H1 (cell line): ENCODE data around the gene HDAC10. TPM values are rescaled to one million over a fixed set of nuclear protein-coding genes. Genes with fewer than 3 reads are reported as not detected.
A peak's percentile ranks its signal among the peaks of the same experiment; 100 is the strongest.

Source experiments
- CTCF ChIA-PET: fragments of 300-600 bp; sonication (Branson Sonifier 250); formaldehyde crosslinking; loops from one replicate; lab custom pipeline; 2021; ENCODE audit not compliant: partially characterized antibody; lab: Charles Lee
- POLR2A ChIA-PET: fragments of 300-600 bp; sonication (Branson Sonifier 250); formaldehyde crosslinking; loops from one replicate; lab custom pipeline; 2021; ENCODE audit warnings: inconsistent platforms; ENCODE audit not compliant: partially characterized antibody; lab: Charles Lee
- DNase-seq, 2 experiments: peaks; one replicate each; pipeline versions ENCODE4 v3.0.0 to v3.0.0-alpha.2; 2010 to 2022; ENCODE audit warnings: low spot score in 2 of 2, low read depth in 1 of 2, mixed read lengths in 1 of 2
- FAIRE-seq: peaks from 2 replicates; lab custom pipeline; 2011; peaks lifted over from hg19 to GRCh38; lab: Jason Lieb, UNC
- H2AFZ ChIP-seq: 2 replicates; pipeline ENCODE4 v1.8.1; 2012; ENCODE audit warnings: low read length, inconsistent platforms
- H2AK5ac ChIP-seq: 2 replicates; pipeline ENCODE4 v1.6.1; 2013; ENCODE audit warnings: low read depth, low read length
- H2BK120ac ChIP-seq: replicated peaks from 2 replicates; pipeline ENCODE3; 2013; ENCODE audit warnings: low read depth, low read length, inconsistent platforms
- H2BK12ac ChIP-seq: 2 replicates; pipeline ENCODE4 v1.6.1; 2013; ENCODE audit warnings: low read depth, low read length
- H2BK15ac ChIP-seq: 2 replicates; pipeline ENCODE4 v1.6.1; 2013; ENCODE audit warnings: low read length
- H2BK20ac ChIP-seq: 2 replicates; pipeline ENCODE4 v1.6.1; 2013; ENCODE audit warnings: low read length
- H2BK5ac ChIP-seq: 2 replicates; pipeline ENCODE4 v1.6.1; 2013; ENCODE audit warnings: low read depth, low read length
- H3K14ac ChIP-seq: 2 replicates; pipeline ENCODE4 v1.6.1; 2013; ENCODE audit warnings: inconsistent platforms; ENCODE audit not compliant: insufficient read length
- H3K18ac ChIP-seq: 2 replicates; pipeline ENCODE4 v1.6.1; 2013; ENCODE audit warnings: low read length; ENCODE audit errors: extremely low read depth
- H3K23ac ChIP-seq: 2 replicates; pipeline ENCODE4 v1.6.1; 2013; ENCODE audit warnings: inconsistent platforms; ENCODE audit not compliant: insufficient read length
- H3K23me2 ChIP-seq: 2 replicates; pipeline ENCODE4 v1.6.1; 2013; ENCODE audit warnings: low read depth, low read length
- H3K27ac ChIP-seq: 2 replicates; pipeline ENCODE4 v1.6.1; 2011; ENCODE audit warnings: low read depth, low read length, inconsistent platforms
- H3K27me3 ChIP-seq, 4 experiments: replicated peaks in 1 of 4; 1 replicate in 1 of 4; 2 replicates in 3 of 4; pipeline versions ENCODE4 v1.6.1 to v1.8.1; 2011 to 2013; ENCODE audit warnings: low read length in 3 of 4, mild to moderate bottlenecking in 3 of 4, inconsistent platforms in 2 of 4, mixed read lengths in 2 of 4, moderate library complexity in 1 of 4; ENCODE audit not compliant: control insufficient read depth in 3 of 4, insufficient read depth in 3 of 4; ENCODE audit errors: extremely low read depth in 1 of 4
- H3K36me3 ChIP-seq, 4 experiments: 2 replicates each; pipeline versions ENCODE4 v1.6.1 to v1.8.1; 2011 to 2013; ENCODE audit warnings: mild to moderate bottlenecking in 4 of 4, low read length in 3 of 4, moderate library complexity in 2 of 4, control low read depth in 1 of 4, inconsistent platforms in 1 of 4; ENCODE audit not compliant: insufficient read depth in 4 of 4, control insufficient read depth in 2 of 4
- H3K4ac ChIP-seq: replicated peaks from 2 replicates; pipeline ENCODE3; 2013; ENCODE audit warnings: low read length, low read depth, mixed read lengths, inconsistent platforms; ENCODE audit not compliant: insufficient read length
- H3K4me1 ChIP-seq, 4 experiments: replicated peaks in 1 of 4; 1 replicate in 1 of 4; 2 replicates in 3 of 4; pipeline versions ENCODE4 v1.6.1 to v1.8.1; 2011 to 2013; ENCODE audit warnings: low read length in 3 of 4, inconsistent platforms in 2 of 4, mixed read lengths in 1 of 4; ENCODE audit not compliant: insufficient read depth in 4 of 4, control insufficient read depth in 3 of 4
- H3K4me2 ChIP-seq, 2 experiments: 2 replicates each; pipeline versions ENCODE4 v1.6.1 to v1.8.1; 2011 to 2013; ENCODE audit warnings: low read depth in 2 of 2, low read length in 2 of 2, control low read depth in 1 of 2, inconsistent platforms in 1 of 2, mild to moderate bottlenecking in 1 of 2; ENCODE audit not compliant: insufficient read depth in 1 of 2
- H3K4me3 ChIP-seq, 4 experiments: fragments of 200-600, 300-600 bp in 1 of 4; sonication (generic), shearing (Covaris generic), sonication (Bioruptor Twin) in 1 of 4; 2 replicates each; pipeline versions ENCODE4 v1.5.1 to v1.8.1; 2011 to 2016; ENCODE audit warnings: low read length in 4 of 4, low read depth in 3 of 4, control low read depth in 2 of 4, inconsistent platforms in 2 of 4, mild to moderate bottlenecking in 2 of 4, mixed read lengths in 1 of 4, moderate library complexity in 1 of 4; ENCODE audit not compliant: insufficient read depth in 2 of 4; ENCODE audit errors: extremely low read depth in 1 of 4
- H3K56ac ChIP-seq: replicated peaks from 2 replicates; pipeline ENCODE3; 2013; ENCODE audit warnings: low read depth, mild to moderate bottlenecking, mixed read lengths, low read length, inconsistent platforms; ENCODE audit not compliant: insufficient read length
- H3K79me1 ChIP-seq: 2 replicates; pipeline ENCODE4 v1.6.1; 2013; ENCODE audit warnings: low read depth, low read length, control low read depth
- H3K79me2 ChIP-seq, 2 experiments: 2 replicates each; pipeline versions ENCODE4 v1.6.1 to v1.8.1; 2012 to 2013; ENCODE audit warnings: low read length in 2 of 2, mild to moderate bottlenecking in 2 of 2, inconsistent platforms in 1 of 2; ENCODE audit not compliant: insufficient read depth in 2 of 2, control insufficient read depth in 1 of 2
- H3K9ac ChIP-seq, 4 experiments: replicated peaks in 1 of 4; 1 replicate in 1 of 4; 2 replicates in 3 of 4; pipeline versions ENCODE4 v1.6.1 to v1.8.1; 2011 to 2013; ENCODE audit warnings: low read depth in 3 of 4, low read length in 3 of 4, control low read depth in 2 of 4, mild to moderate bottlenecking in 2 of 4, moderate library complexity in 2 of 4, inconsistent platforms in 1 of 4; ENCODE audit errors: extremely low read depth in 1 of 4
- H3K9me3 ChIP-seq, 2 experiments: 2 replicates each; pipeline versions ENCODE4 v1.6.1 to v1.8.1; 2012 to 2013; ENCODE audit warnings: mild to moderate bottlenecking in 2 of 2, moderate library complexity in 2 of 2, control low read depth in 1 of 2, inconsistent platforms in 1 of 2, low read depth in 1 of 2, low read length in 1 of 2, mixed read lengths in 1 of 2; ENCODE audit not compliant: insufficient read depth in 2 of 2
- H4K20me1 ChIP-seq, 2 experiments: replicated peaks in 1 of 2; 2 replicates each; pipeline versions ENCODE3 to v1.8.1; 2011 to 2013; ENCODE audit warnings: inconsistent platforms in 2 of 2, low read length in 2 of 2, mild to moderate bottlenecking in 1 of 2; ENCODE audit not compliant: insufficient read depth in 2 of 2, control insufficient read depth in 1 of 2
- H4K5ac ChIP-seq: 2 replicates; pipeline ENCODE4 v1.6.1; 2013; ENCODE audit warnings: low read length, low read depth, mixed read lengths, inconsistent platforms; ENCODE audit not compliant: insufficient read length
- H4K8ac ChIP-seq: 2 replicates; pipeline ENCODE4 v1.8.0; 2013; ENCODE audit warnings: mild to moderate bottlenecking, moderate library complexity, low read length, inconsistent platforms; ENCODE audit not compliant: insufficient read depth; ENCODE audit errors: extremely low read depth
- H4K91ac ChIP-seq: replicated peaks from 2 replicates; pipeline ENCODE3; 2013; ENCODE audit warnings: low read length, mixed read lengths, inconsistent platforms; ENCODE audit not compliant: insufficient read length
- CHD1 ChIP-seq: IDR thresholded peaks from 2 replicates; pipeline ENCODE4 v1.6.1; 2012; ENCODE audit warnings: low read depth, low read length, improper control_type of control experiment
- CTBP2 ChIP-seq: IDR thresholded peaks from 2 replicates; pipeline ENCODE4 v1.7.0; 2011; ENCODE audit warnings: borderline replicate concordance, mild to moderate bottlenecking, moderate library complexity, mixed read lengths, low read length; ENCODE audit not compliant: insufficient read depth, insufficient read length
- HDAC2 ChIP-seq, 2 experiments: fragments of 300-600 bp in 1 of 2; sonication (generic) in 1 of 2; IDR thresholded peaks; 2 replicates each; pipeline ENCODE4 v1.6.1; 2011 to 2012; ENCODE audit warnings: low read depth in 2 of 2, low read length in 2 of 2, mild to moderate bottlenecking in 2 of 2, moderate library complexity in 2 of 2, borderline replicate concordance in 1 of 2, inconsistent platforms in 1 of 2
- SIX5 ChIP-seq: IDR thresholded peaks from 2 replicates; pipeline ENCODE4 v1.6.1; 2011; ENCODE audit warnings: mild to moderate bottlenecking, low read depth, low read length
- TAF1 ChIP-seq: IDR thresholded peaks from 2 replicates; pipeline ENCODE4 v1.6.1; 2011; ENCODE audit warnings: mild to moderate bottlenecking, low read depth, low read length
- TBP ChIP-seq: IDR thresholded peaks from 2 replicates; pipeline ENCODE4 v1.6.1; 2011; ENCODE audit warnings: low read depth, low read length, improper control_type of control experiment
- YY1 ChIP-seq: IDR thresholded peaks from 2 replicates; pipeline ENCODE4 v1.6.1; 2011; ENCODE audit warnings: low read depth, mild to moderate bottlenecking, low read length
- WGBS, 2 experiments: shearing (Covaris generic) in 1 of 2; methylation state at CpG; one replicate each; pipeline versions ENCODE4 v1.1.6 to v1.1.7; 2013 to 2015; ENCODE audit warnings: low lambda C conversion rate in 2 of 2, mixed read lengths in 2 of 2, inconsistent platforms in 1 of 2, low coverage in 1 of 2, missing lambda C conversion rate in 1 of 2; ENCODE audit not compliant: insufficient replicate concordance in 2 of 2, insufficient coverage in 1 of 2, insufficient read length in 1 of 2; ENCODE audit errors: extremely low coverage in 1 of 2, missing lambda C conversion rate in 1 of 2; 5-methylcytosine and 5-hydroxymethylcytosine counted together
- long read RNA-seq, 2 experiments: library from RNA in 1 of 2; library from capped mRNA in 1 of 2; stranded (forward); transcript quantifications; one replicate each; pipeline ENCODE4 v2.0.0, GENCODE V29; 2021; ENCODE audit warnings: inconsistent platforms in 1 of 2
- polyA minus RNA-seq, 3 experiments: library from RNA; depleted of rRNA, polyadenylated mRNA; stranded (reverse); fragments of >200 nt; gene quantifications; 1 replicate in 2 of 3; 2 replicates in 1 of 3; pipeline ENCODE4 v1.2.3, GENCODE V29; 2011
- polyA plus RNA-seq, 7 experiments: library from polyadenylated mRNA; depleted of rRNA in 3 of 7; stranded (reverse) in 5 of 7; unstranded in 2 of 7; fragments of >200 nt in 5 of 7; fragments of 200-250 nt in 2 of 7; gene quantifications; 1 replicate in 5 of 7; 2 replicates in 1 of 7; 4 replicates in 1 of 7; pipeline versions ENCODE4 v1.2.1 to v1.2.3, GENCODE V29; 2011 to 2013; ENCODE audit warnings: missing spikeins in 2 of 7, mixed read lengths in 2 of 7
- total RNA-seq: library from RNA; stranded (reverse); fragmentation: NEBNext Ultra II Directional; extraction: Animal tissue kit (Norgen Biotek cat#: 25700); gene quantifications from 2 replicates; pipeline ENCODE4 v1.2.1, GENCODE V29; 2021

Gene HDAC10
- 21.2 and 26.4 TPM in 2 replicates for total RNA-seq
- 11.2 and 18.8 TPM in 2 replicates for polyA plus RNA-seq (2011; rRNA removed)
- polyA plus RNA-seq (2011; cell fraction: cytosol; rRNA removed), result 11.2 TPM
- polyA plus RNA-seq (2011; cell fraction: nucleus; rRNA removed), result 131 TPM
- polyA plus RNA-seq (2012, experiment 1 of 2), result 13.3 to 28.3 TPM (median 25.5 TPM) in 4 replicates
- polyA plus RNA-seq (2012, experiment 2 of 2), result 14.3 TPM
- 11.9 TPM for polyA plus RNA-seq (2013, experiment 1 of 2)
- polyA plus RNA-seq (2013, experiment 2 of 2), result 11.8 TPM
- polyA minus RNA-seq (2011; rRNA and poly(A)+ RNA removed), result 6.1 and 7.2 TPM in 2 replicates
- 11.4 TPM for polyA minus RNA-seq (2011; cell fraction: cytosol; rRNA and poly(A)+ RNA removed)
- polyA minus RNA-seq (2011; cell fraction: nucleus; rRNA and poly(A)+ RNA removed), result 34.8 TPM
- long read RNA-seq, experiment 1, partial matches to known transcripts, result 6 of 16 reads
- long read RNA-seq, experiment 1, other reads (novel, unspliced or antisense), result 8 of 16 reads
- long read RNA-seq, experiment 2, result 0 reads

- Histone ChIP-seq H2BK12ac (peak within 1 kb of the TSS; percentile 68; the same call in 1 of the 2 replicates), H3K4ac (peak within 1 kb of the TSS; percentile 98), H3K4me1 (peaks cover 0 to 16% (median 11%) of the 10 kb centered on the region in 4 experiments; a peak in 6 of 7 replicates), H3K18ac (peak within 1 kb of the TSS; percentile 71), H2AFZ (no peak within 1 kb of the TSS; the same call in 1 of the 2 replicates), H4K5ac (peak within 1 kb of the TSS; percentile 88), H3K23ac (no peak within 1 kb of the TSS), H2BK15ac (peak within 1 kb of the TSS; percentile 81; the same call in 1 of the 2 replicates), H4K8ac (peak within 1 kb of the TSS; percentile 88), H3K14ac (no peak within 1 kb of the TSS), H2AK5ac (no peak within 1 kb of the TSS; the same call in 1 of the 2 replicates), H2BK20ac (no peak within 1 kb of the TSS), H3K36me3 (no peaks in the 10 kb centered on the region), H3K79me2 (0 out of 4 replicates have a peak, but pooled peaks cover 0 to 3% of the 10 kb centered on the region in 2 experiments), H3K4me3 (peak within 1 kb of the TSS; percentile 54 to 80 (median 72)), H3K9me3 (no peaks in the 10 kb centered on the region), H3K27ac (no peak within 1 kb of the TSS), H3K23me2 (peaks cover 12% of the 10 kb centered on the region), H2BK120ac (no peak within 1 kb of the TSS), H3K9ac (peak within 1 kb of the TSS; percentile 43 to 73 (median 64); a peak in 6 of 7 replicates), H3K27me3 (no peaks in the 10 kb centered on the region), H3K4me2 (peak within 1 kb of the TSS; percentile 68 to 99), H2BK5ac (peak within 1 kb of the TSS; percentile 35; the same call in 1 of the 2 replicates), H3K56ac (peak within 1 kb of the TSS; percentile 16), H3K79me1 (peaks cover 6% of the 10 kb centered on the region; the same call in 1 of the 2 replicates), H4K91ac (peak within 1 kb of the TSS; percentile 40), H4K20me1 (peaks cover 0 to 16% of the 10 kb centered on the region in 2 experiments)
- 4% methylated on average over 44 of the region's 81 CpGs; no CpG with 5 or more reads in 1 of the 2 experiments for WGBS, 2 experiments
- DNase-seq, result peak in 1 of 2 experiments; percentile 92
- POLR2A ChIA-PET, result interaction anchor here (0.7 to 1.9 kb wide), 14 partner anchors 8 to 50 kb away, joined by 3 to 5 read pairs (median 4); partner anchors contain the start of gene MAPK12
- CTCF ChIA-PET, result interaction anchor here (0.6 to 3.7 kb wide), 22 partner anchors 9 to 485 kb away, joined by 3 to 30 read pairs (median 4); partner anchors contain the start of gene MAPK12
- FAIRE-seq, result no peak
- TF ChIP-seq TBP, result no peak; the same call in 1 of the 2 replicates
- TF ChIP-seq HDAC2 (IDR thresholded peaks at IDR 0.05; ENCODE audit: borderline replicate concordance in 1 of 2, low read depth in 2 of 2, low read length in 2 of 2), result 0 out of 4 replicates have a peak, but pooled peaks of 1 of the 2 experiments have one; percentile 45
- no peak for TF ChIP-seq CHD1
- TF ChIP-seq SIX5, result no peak
- 0 out of 2 replicates have a peak, but pooled peaks have one; percentile 20 for TF ChIP-seq TAF1
- no peak for TF ChIP-seq CTBP2
- TF ChIP-seq YY1, result no peak
Observed at GRCh38 chr22:50250555-50251476, at the start of gene HDAC10. HDAC10 (minus strand) TSS chr22:50251265; CDS start chr22:50251032, 233 bp downstream.
